NCI-H2029 treated with DMSO at 0.1 percent for 48 hours (cell line): ENCODE results near the gene RAB7A.
"Not testable (repeated sequence)": the region's sequence is repeated elsewhere in the genome, so short reads cannot be mapped to it uniquely, and the experiment has no call there.

ENCODE experiments used
- DNase-seq: peaks from one replicate; lab custom pipeline; 2025; lab: John Stamatoyannopoulos, UW

The RAB7A gene

GRCh38 chr3:128710816-128711433 lies 15.1 kb upstream of the RAB7A start:
- no peak for DNase-seq

- DNase-seq, result no peak
Measured at GRCh38 chr3:128712848-128713247, 13.1 kb upstream of the RAB7A start.

GRCh38 chr3:128714887-128715491 lies 11.0 kb upstream of the RAB7A start:
- no peak for DNase-seq

- not testable (repeated sequence) for DNase-seq
Measured at GRCh38 chr3:128718892-128719291, 7.1 kb upstream of the RAB7A start.

GRCh38 chr3:128720891-128721290 lies 5.1 kb upstream of the RAB7A start:
- DNase-seq, result no peak

GRCh38 chr3:128723477-128723876 lies 2.5 kb upstream of the RAB7A start:
- DNase-seq, result no peak

GRCh38 chr3:128725547-128726022 lies 398 bp upstream of the RAB7A start:
- no peak for DNase-seq

GRCh38 chr3:128727059-128727458 lies 1.1 kb downstream of the RAB7A start:
- no peak for DNase-seq

- no peak for DNase-seq
Measured at GRCh38 chr3:128727485-128727884, 1.5 kb downstream of the RAB7A start.

GRCh38 chr3:128727996-128728395 lies 2.0 kb downstream of the RAB7A start:
- no peak for DNase-seq

GRCh38 chr3:128728521-128728920 lies 2.5 kb downstream of the RAB7A start:
- not testable (repeated sequence) for DNase-seq

- DNase-seq, result no peak
Measured at GRCh38 chr3:128730471-128730870, 4.5 kb downstream of the RAB7A start.

- DNase-seq, result no peak
Measured at GRCh38 chr3:128734523-128735189, 8.7 kb downstream of the RAB7A start.

- no peak for DNase-seq
Measured at GRCh38 chr3:128735287-128735686, 9.3 kb downstream of the RAB7A start.

- DNase-seq, result no peak
Measured at GRCh38 chr3:128735884-128736283, 9.9 kb downstream of the RAB7A start.

- DNase-seq, result no peak
Measured at GRCh38 chr3:128736601-128737000, 10.6 kb downstream of the RAB7A start.

- DNase-seq, result no peak
Measured at GRCh38 chr3:128740621-128741020, 14.6 kb downstream of the RAB7A start.

GRCh38 chr3:128742821-128743594 lies 17.0 kb downstream of the RAB7A start:
- DNase-seq, result no peak

- no peak for DNase-seq
Measured at GRCh38 chr3:128745742-128746141, 19.8 kb downstream of the RAB7A start.

- DNase-seq, result no peak
Measured at GRCh38 chr3:128746881-128747280, 20.9 kb downstream of the RAB7A start.

GRCh38 chr3:128748557-128748956 lies 22.6 kb downstream of the RAB7A start:
- DNase-seq, result no peak

- no peak for DNase-seq
Measured at GRCh38 chr3:128749035-128749434, 23.1 kb downstream of the RAB7A start.

GRCh38 chr3:128749561-128749960 lies 23.6 kb downstream of the RAB7A start:
- not testable (repeated sequence) for DNase-seq
